Hematopoietic multipotent progenitor cell (in vitro differentiated cells): ENCODE data around the gene FAM13C. TPM values are rescaled to one million over a fixed set of nuclear protein-coding genes. Genes with fewer than 3 reads are reported as not detected.
A peak's percentile ranks its signal among the peaks of the same experiment; 100 is the strongest.

Source experiments
- DNase-seq, 3 donors: peaks; one replicate each; pipeline ENCODE4 v3.0.0-alpha.2; 2011 to 2015; ENCODE audit warnings: low read depth in 2 of 3, low spot score in 2 of 3
- total RNA-seq: library from RNA; depleted of rRNA; stranded (reverse); fragments of >200 nt; gene quantifications from one replicate; pipeline ENCODE4 v1.2.3, GENCODE V29; 2012

FAM13C gene
- total RNA-seq, 1 donor = not detected

DNA sequence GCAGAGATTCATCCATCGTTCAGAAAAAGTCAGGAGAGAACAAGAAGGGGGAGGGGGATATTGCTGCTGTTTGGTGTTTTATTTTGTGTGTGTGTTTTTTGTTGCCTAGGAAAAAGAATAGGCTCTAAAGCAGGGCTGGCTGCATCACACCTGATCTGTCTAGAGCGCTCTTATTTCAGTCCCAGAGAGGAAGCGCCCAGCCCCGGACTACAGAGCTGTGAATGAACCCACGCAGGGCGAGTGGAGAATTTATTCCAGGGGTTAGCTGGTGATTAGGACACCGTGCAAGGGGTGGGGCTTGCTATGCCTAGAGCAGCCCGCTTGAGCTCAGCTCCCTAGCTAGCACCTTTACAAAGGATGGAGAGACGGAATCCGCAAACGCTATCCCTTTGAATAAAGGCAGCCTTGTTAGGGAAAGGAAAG lies 621 bp upstream of the FAM13C start:
- peak in 2 of 3 donors; percentile 15 to 49 for DNase-seq

DNA sequence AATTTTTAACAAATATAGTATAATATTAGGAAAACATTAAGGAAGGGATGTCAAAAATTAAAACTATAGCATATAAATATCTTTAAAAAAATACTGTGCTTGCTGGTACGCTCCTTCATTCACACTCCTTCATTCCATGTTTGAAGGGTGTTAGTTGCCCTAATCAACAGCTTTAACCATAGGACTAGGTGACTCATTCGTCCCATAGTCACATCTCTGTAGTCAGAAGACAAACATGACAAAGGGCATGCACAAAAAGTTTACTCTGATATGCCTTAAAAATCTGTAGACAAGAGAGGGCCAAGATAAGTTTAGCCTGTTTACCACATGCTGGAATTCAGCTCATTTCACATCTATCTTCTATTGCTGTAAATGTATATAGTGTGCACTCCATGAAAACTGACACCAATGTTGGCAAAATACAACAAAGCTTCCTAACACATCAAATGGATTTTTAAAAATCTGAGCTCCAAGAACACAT lies 646 bp downstream of the FAM13C start:
- DNase-seq = peak in 2 of 3 donors; percentile 2 to 3

DNA sequence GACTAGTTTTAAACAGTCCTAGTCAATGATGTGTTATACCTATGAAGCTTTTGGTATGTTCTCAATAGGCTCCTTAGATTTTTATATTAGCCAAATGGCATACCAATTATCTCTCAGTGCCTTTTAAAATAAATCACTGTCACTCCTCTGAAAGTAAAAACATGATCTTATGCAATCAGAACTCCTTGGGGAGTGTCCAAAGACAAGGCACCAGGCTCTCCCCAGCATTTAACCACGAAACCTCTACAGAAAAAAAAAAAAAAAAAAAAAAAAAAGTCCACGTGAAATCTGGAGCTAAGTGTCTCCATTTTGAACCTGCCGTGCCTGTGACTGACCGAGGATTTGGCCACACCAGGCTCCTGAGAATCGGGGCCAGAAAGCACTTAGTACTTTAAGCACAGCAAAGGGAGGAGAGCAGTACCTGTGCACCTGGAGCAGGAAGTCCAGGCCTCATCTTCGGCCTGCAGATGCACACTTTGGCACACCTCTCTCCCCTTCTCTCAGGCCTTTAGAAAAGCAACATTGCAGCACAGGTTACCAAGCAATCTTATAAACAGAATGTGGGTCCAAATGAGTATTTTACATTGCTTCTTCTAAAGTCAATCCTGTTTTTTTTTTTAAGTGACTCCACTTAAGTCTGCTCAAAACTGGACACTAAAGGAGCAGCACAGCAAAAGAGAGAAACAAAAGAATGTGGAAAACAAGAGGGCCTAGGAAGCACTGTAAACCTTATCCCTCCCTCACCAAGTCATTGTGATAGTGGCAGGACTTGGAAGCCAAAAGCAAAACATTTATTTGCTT lies 1.5 kb downstream of the FAM13C start:
- no peak for DNase-seq

DNA sequence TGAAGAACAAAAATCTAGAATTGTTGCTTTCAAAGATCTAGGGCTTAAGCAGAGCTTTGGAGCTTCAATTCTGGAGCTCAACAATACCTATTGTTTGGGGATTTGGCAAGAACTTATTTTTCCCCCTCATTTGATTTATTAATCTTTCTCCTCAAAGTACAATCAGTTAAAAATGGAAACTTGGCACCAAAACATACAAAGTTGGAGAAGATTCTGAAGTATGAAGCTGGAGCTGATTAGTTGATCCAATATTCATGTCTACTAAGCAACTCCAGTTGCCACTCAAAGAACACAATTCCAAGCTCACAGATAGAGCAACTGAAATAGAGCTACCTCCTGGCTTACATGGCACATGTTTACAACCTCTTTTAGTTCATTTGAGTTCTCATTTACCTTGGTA lies 3.8 kb downstream of the FAM13C start:
- DNase-seq = no peak

DNA sequence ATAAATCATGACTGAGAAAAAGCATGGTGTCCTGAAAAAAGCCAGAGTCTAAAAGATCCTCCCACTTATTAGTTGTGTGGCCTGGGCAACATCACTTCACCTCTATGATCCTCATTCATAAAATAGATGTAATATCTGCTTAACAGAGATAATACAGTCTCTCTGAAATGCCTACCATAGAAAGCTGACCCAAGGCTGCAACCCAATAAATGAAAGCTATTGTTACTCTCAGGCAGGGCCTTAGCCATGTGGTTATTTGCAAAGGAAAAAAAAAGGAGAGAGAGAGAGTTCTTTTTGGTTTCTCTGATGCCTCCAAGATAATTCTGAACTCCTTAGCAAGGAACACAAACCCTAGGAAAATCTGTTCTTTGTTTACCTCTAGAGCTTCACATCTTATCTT lies 7.9 kb downstream of the FAM13C start:
- no peak for DNase-seq

DNA sequence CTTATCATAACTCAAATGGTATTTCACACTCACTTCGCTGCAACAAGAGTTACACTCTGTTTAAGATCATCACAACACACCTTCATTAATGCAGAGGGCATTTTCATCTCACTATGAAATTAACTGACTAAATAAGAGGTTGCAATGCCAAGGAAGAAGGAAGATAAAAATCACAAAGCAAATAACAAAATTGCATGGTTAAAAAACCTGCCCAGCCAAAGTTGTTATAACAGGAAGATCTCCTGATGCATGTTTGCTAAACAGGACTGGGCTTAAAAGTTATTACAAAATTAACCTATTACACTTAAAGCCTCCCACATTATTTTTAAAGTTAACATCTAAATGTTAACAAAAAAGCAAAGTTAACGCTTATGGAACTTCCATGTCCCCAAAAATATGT lies 11.8 kb downstream of the FAM13C start:
- DNase-seq = no peak

DNA sequence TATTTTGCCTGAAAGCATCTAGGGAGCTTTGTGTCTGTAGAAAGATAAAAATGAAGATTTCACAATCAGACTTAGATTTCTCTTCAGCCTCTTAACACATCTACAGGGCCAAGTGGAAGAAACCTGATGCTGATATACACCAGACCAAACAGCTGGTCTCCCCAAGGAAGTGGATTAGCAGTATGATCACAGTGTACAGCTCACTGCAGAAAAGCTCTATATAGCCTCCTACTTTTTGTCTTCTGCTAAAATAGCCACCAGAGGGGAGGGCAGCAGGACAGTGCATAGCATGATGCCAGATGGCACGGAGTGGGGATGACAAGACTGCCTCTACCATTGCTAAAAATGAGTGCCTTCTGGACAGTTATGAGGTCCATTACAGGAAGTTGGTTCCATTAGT lies 16.0 kb downstream of the FAM13C start:
- no peak for DNase-seq

DNA sequence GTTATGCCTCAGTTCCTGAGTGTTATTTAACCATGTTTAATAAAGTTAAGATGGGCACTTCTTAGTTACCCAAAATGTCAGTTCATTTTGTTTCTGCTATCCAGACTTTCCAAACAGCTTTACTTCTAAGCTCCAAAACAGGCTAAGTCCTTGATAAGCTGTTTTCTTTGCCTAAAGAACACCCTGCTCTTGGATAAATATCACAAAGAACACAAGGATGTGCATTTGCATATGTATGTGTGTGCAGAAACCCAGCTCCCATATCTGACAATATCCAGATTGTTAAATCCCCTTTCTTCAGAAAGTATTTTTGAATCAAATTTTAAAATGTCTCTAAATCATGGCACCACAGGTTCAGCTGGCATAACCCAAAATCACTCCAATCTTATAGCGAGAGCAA lies 19.6 kb downstream of the FAM13C start:
- no peak for DNase-seq

DNA sequence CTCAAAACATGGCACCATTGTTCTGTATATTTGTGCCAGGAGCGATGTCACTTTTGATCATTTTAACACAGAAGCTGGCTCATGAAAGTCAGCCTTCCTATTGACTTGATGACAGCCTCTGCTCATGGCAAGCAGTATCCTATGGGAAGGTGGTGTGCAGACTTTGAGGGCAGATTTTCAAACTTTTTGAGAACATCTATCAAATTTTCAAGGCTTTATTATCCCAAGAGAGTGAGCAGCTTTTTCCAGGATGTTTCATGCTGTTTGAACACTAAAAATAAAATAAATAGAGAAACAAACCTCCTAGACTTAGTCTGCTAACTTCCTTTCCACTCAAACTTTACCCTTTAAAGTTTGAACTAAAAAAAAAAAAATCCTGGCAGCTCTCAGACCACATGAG lies 20.3 kb downstream of the FAM13C start:
- DNase-seq = no peak

DNA sequence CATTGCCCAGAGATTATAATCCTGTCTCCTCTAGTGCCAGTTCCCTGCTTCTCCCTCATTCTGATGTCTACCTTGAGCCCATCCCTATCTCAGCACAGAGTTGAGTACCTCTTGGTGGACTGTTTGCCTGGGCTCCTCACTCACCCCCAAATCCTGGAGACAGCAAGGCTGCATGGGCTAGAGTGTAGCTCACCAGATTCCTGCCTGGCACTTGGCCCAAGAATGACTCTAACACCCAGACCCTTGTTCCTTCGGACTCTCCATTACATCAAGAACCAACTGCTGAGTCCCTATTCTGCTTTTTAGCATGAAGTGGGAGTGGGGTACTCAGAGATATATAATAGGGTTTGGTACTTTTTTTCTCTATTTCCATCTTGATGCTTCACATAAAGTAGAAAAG lies 22.1 kb downstream of the FAM13C start:
- no peak for DNase-seq

DNA sequence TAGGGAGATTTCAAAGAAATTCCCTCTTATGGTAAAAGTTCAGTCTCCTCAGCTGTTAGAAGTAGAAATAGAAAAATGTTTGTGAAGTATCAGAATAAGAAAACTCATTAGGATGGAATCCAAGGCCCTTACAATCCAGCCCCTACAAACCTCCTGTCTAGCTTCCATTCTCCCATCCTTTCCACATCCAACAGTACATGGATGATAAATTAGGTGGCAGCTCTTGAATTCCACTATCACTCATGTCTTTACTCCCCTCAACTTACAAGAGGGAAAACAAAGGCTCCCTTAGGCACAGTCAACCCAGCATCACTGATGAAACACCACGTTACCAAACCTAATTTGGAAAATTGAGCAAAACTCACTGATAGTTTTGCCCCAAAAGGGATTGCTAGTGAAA lies 23.0 kb downstream of the FAM13C start:
- no peak for DNase-seq

DNA sequence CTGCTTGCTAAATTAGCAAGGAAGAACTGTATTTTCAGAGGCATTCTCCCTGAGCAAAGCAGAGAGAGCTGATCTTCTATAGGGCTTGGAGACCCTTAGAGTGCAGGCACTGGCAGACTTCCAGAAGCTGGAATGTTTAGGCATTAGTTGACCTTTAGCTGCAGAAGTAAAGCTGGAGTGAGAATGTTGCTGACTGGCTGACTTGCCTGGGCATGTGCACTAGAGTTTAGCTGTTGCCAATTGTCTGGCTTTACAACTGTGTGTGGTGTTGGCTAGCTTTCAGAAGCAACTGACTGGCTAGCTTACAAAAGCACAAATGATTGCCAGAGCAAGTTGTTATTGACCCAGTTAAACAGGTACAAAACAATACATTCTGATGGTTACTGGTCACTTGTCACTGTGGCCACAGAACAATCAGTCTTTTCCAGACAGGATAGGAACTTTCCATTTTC lies 25.1 kb downstream of the FAM13C start:
- no peak for DNase-seq

DNA sequence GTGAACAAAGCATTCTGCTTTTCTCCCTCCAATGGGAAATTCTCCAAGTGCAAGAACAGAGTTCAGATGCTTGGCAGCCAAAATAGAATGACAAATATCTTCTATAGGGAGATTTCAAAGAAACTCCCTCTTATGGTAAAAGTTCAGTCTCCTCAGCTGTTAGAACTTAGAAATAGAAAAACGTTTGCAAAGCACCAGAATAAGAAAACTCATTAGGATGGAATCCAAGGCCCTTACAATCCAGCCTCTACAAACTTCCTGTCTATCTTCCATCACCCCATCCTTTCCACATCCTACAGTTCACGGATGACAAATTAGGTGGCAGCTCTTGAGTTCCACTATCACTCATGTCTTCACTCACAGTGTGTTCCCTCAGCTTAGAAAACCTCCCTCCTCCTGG lies 25.7 kb downstream of the FAM13C start:
- no peak for DNase-seq

DNA sequence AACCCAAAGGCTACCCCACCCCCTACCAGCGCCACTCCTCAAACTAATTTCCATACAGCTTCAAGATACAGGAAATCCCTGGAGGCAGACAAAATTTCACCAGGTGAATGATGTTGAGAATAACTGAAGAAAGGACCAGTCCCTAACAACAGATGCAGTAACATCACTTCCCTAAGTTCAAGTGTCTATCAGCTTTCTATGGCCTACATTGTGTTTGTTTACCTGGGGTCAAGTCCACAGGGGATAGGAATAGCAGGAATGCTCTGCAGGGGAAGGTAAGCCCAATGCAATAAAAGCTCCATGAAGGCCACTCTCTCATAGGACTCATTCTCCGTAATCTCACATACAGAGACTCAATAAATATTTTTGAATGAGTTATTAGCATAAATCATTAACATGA lies 26.9 kb downstream of the FAM13C start:
- DNase-seq = no peak

DNA sequence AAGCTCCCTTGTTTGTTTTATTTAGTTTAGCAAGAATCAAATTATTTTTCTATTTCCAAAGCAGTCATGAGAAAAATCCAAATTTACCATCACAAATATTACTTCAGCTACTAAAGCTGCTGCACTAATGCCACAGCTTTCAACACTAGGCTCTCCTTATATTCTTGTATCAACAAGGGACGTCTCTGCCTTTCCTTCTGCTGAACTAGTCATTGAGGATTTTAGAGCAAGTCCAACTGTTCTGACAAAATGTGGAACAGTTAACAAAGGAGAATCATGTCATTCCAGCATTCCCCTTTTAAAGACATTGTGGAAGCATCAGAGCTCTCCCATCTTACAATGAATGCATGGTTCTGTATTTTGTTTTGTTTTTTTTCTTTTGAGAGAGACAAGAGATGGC lies 28.6 kb downstream of the FAM13C start:
- DNase-seq = no peak

DNA sequence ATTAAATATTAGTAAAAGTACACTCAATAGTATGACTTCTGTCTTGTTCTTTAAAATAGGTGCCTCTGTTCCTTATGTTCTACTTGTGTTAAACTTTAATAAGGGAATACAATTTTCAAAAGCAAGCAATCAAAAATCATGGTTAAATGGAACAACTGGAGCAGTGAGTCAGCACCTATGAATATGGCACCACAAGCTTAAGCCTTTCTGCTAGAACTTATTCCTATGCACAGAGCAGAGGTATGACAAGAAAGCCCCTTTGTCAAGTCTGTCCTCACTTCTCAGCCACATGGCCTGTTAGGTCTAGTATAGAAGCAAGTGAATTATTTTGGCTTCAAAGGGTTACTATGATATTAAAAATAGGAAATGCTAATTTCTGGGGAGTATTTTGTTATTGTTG lies 29.8 kb downstream of the FAM13C start:
- DNase-seq = no peak

DNA sequence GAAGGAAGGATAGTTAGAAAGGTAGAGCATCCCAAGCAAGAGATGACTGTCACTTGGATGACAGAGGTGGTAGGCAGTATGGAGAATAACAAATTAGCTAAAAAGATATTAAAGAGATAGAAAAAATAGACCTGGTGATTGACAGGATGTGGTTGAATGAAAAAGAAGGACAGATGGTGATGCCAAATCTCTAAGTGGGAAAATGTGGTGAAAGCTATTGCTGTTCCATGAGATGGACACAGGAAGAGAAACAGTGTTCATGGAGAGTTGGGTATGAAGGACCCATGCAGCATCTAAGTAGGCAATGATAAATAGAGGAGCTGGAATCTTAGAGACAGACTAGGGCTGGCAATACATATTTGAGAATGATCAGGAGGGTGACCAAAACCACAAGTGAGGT lies 30.7 kb downstream of the FAM13C start:
- DNase-seq = no peak

DNA sequence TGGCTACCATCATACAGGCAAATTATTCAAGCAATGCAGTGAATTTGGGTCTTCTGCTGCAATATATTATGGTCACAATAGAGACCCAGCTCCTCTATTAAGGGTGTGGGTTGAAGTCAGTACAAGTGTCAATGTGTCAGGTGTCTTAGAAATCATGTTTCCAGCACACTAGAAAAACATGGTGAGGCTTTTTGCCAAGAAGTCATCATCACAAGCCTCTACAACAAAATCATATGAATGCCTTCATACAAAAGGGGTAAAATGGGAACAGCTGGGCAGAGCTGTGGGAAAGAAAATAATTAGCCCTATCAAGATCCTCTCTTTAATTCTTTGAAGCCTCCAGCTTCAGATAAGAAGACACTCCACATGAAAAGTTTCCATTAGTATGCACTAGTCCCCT lies 37.2 kb downstream of the FAM13C start:
- no peak for DNase-seq

DNA sequence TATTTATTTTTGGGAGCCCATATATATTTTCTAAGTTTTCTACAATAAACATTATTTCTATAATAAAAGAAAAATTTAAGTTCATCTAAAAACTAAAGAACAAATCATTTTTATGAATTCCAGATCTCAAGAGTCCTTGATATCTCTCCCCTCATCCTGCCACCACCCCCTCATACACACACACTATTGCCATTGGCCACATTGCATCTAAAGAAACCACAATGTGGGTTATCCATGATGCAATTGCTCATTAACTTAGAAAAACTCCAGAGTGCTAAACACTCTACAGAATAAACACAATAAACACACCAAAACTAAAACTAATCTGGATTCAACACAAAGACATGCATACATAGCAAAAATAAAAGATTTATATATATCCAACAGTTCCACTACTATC lies 37.8 kb downstream of the FAM13C start:
- no peak for DNase-seq

DNA sequence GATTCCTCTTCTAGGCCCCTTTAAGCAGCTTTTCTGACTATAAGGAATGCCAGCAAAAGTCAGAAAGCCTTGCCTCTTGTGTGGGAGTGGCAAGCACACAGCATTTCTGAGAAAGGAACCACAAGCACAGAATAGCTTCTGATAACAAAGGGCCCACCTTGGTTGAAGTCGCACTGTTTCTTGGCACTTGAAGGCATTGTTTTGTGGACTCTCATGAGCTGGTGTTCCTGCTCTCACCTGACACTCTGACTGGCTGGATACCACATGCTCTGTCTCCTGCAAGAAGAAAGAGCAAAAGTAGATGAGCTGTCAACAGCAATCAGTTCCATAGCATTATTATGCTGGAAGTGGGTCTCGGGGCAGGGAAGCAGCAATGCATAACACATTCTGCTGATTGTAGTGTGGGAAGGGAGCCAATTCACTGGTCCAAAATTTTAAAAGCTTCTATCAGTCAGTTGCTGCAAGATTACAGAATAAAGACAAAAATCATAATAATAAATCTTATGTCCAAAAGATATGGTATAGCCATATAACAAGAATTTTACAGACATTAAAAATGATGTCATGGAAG lies 38.4 kb downstream of the FAM13C start:
- no peak for DNase-seq

DNA sequence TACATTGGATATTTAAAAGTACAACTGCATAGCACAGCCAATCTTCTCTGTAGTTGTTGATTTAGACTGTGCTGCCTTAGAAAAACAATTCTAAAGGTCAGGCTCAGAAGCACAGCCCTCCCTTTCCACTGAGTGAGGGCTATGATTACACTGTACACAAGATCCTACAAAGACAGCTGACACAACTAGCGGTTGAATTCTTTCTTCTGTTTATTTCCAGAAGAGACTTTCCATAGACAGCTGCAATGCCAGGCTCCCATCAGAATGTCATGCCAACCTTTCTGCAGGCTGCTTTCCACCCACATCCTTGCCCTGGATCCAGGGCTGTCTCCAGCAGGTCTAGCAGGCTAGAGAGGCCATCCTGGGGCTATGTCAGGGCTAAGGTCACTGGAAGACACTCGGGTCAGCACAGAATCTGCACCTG lies 39.3 kb downstream of the FAM13C start:
- DNase-seq = no peak

DNA sequence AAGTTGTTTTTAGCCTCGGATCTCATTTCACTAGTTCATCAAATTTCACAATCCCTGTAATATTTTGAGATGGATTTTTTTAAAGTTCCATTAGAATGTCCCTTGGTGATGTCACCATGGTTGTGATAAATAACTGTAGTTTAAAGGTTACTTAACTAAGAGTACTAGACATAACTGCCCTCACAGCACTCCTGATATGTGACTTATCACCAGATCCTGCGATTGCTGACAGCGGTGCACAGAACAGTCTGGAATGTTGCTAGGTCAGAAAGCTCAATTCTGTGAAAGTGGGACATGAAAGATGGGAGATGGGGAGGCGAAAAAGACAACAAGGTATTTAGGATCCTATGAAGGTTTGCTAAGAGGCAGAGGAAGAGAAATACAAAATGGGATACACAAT lies 40.2 kb downstream of the FAM13C start:
- DNase-seq = no peak
